ENCODE measurements around the gene NOPCHAP1.
"Not testable (repeated sequence)": the region's sequence is repeated elsewhere in the genome, so short reads cannot be mapped to it uniquely, and the experiment has no call there.

The NOPCHAP1 gene

GRCh38 chr12:104964167-104964855 lies 21.8 kb upstream of the NOPCHAP1 start:
- no peak for DNase-seq
- intact Hi-C loops (cut with DNase I), result no loop called here

GRCh38 chr12:104964856-104965205 lies 21.3 kb upstream of the NOPCHAP1 start:
- DNase-seq, result no peak

GRCh38 chr12:104966677-104967076 lies 19.4 kb upstream of the NOPCHAP1 start:
- intact Hi-C loops (cut with DNase I), result no loop called here

More at GRCh38 chr12:104964856-104965205, 21.3 kb upstream of the NOPCHAP1 start:
- intact Hi-C loops (cut with DNase I), result no loop called here

GRCh38 chr12:104969343-104969742 lies 16.8 kb upstream of the NOPCHAP1 start:
- no peak for DNase-seq
- intact Hi-C loops (cut with DNase I), result no loop called here

More at GRCh38 chr12:104966677-104967076, 19.4 kb upstream of the NOPCHAP1 start:
- no peak for DNase-seq

GRCh38 chr12:104971306-104971705 lies 14.8 kb upstream of the NOPCHAP1 start:
- no peak for DNase-seq
- intact Hi-C loops (cut with DNase I), result no loop called here

GRCh38 chr12:104973250-104973649 lies 12.9 kb upstream of the NOPCHAP1 start:
- intact Hi-C loops (cut with DNase I), result no loop called here
- DNase-seq, result no peak

GRCh38 chr12:104974626-104975290 lies 11.4 kb upstream of the NOPCHAP1 start:
- intact Hi-C loops (cut with DNase I), result no loop called here
- DNase-seq, result no peak

GRCh38 chr12:104975587-104976343 lies 10.4 kb upstream of the NOPCHAP1 start:
- intact Hi-C loops (cut with DNase I), result no loop called here
- DNase-seq, result no peak

GRCh38 chr12:104976703-104977102 lies 9.4 kb upstream of the NOPCHAP1 start:
- intact Hi-C loops (cut with DNase I), result no loop called here
- no peak for DNase-seq

- intact Hi-C loops (cut with DNase I); DNase-seq: not testable (repeated sequence)
These were observed 8.4 kb upstream of the NOPCHAP1 start for GRCh38 chr12:104977688-104978087.

- intact Hi-C loops (cut with DNase I), result no loop called here
These were observed 910 bp upstream of the NOPCHAP1 start for GRCh38 chr12:104985206-104985605.

GRCh38 chr12:104990950-104991349 lies 4.8 kb downstream of the NOPCHAP1 start:
- intact Hi-C loops (cut with DNase I), result no loop called here
- no peak for DNase-seq

More at GRCh38 chr12:104985206-104985605, 910 bp upstream of the NOPCHAP1 start:
- DNase-seq, result no peak

- intact Hi-C loops (cut with DNase I), result no loop called here
- DNase-seq, result no peak
These were observed 5.5 kb downstream of the NOPCHAP1 start for GRCh38 chr12:104991565-104992128.

- intact Hi-C loops (cut with DNase I), result no loop called here
- no peak for DNase-seq
These were observed 8.2 kb downstream of the NOPCHAP1 start for GRCh38 chr12:104994336-104994735.

- intact Hi-C loops (cut with DNase I), result no loop called here
- no peak for DNase-seq
These were observed 11.4 kb downstream of the NOPCHAP1 start for GRCh38 chr12:104997541-104997940.

- peak in 2 of 10 donors; percentile 78 to 84 for DNase-seq
- intact Hi-C loops (cut with DNase I), result no loop called here
These were observed 12.6 kb downstream of the NOPCHAP1 start for GRCh38 chr12:104998423-104999346.

GRCh38 chr12:104999347-104999685 lies 13.2 kb downstream of the NOPCHAP1 start:
- intact Hi-C loops (cut with DNase I), result no loop called here
- no peak for DNase-seq

- intact Hi-C loops (cut with DNase I), result no loop called here
- DNase-seq, result no peak
These were observed 15.4 kb downstream of the NOPCHAP1 start for GRCh38 chr12:105001476-105001875.

GRCh38 chr12:105013892-105014291 lies 27.8 kb downstream of the NOPCHAP1 start:
- intact Hi-C loops (cut with DNase I), result no loop called here
- DNase-seq, result no peak

- no peak for DNase-seq
- intact Hi-C loops (cut with DNase I), result no loop called here
These were observed 28.5 kb downstream of the NOPCHAP1 start for GRCh38 chr12:105014603-105015002.

Measured in posterior cingulate gyrus (tissue), 11 donors.